Measurements from ENCODE around the gene IGSF11.

The IGSF11 gene

GRCh38 chr3:119015942-119016341 lies 18.7 kb downstream of the IGSF11 start:
- Histone ChIP-seq H3K9ac (no peak overlapping the region), H3K4me2 (ENCODE audit: low read length) (no peak overlapping the region), H3K4me1 (peaks cover 10% of the 10 kb centered on the region), H3K36me3 (ENCODE audit: control insufficient read depth, insufficient read depth, low read length) (no peaks in the 10 kb centered on the region), H2AFZ (no peak overlapping the region), H3K27ac (no peak overlapping the region), H3K27me3 (ENCODE audit: control insufficient read depth, insufficient read depth, low read length) (no peaks in the 10 kb centered on the region), H3K79me2 (no peaks in the 10 kb centered on the region), H3K9me3 (ENCODE audit: control insufficient read depth, low read length) (no peaks in the 10 kb centered on the region), H3K4me3 (ENCODE audit: low read depth, low read length) (no peak overlapping the region)
- TF ChIP-seq CTCF (IDR thresholded peaks at IDR 0.05), result no peak

- Histone ChIP-seq H3K9me3 (ENCODE audit: control insufficient read depth, low read length) (no peaks in the 10 kb centered on the region), H3K9ac (no peak overlapping the region), H3K36me3 (ENCODE audit: control insufficient read depth, insufficient read depth, low read length) (no peaks in the 10 kb centered on the region), H3K4me2 (ENCODE audit: low read length) (no peak overlapping the region), H3K4me1 (peaks cover 3% of the 10 kb centered on the region), H3K27ac (no peak overlapping the region), H3K79me2 (no peaks in the 10 kb centered on the region), H3K4me3 (ENCODE audit: low read depth, low read length) (no peak overlapping the region), H3K27me3 (ENCODE audit: control insufficient read depth, insufficient read depth, low read length) (no peaks in the 10 kb centered on the region), H2AFZ (no peak overlapping the region)
- no peak for TF ChIP-seq CTCF (IDR thresholded peaks at IDR 0.05)
Observed at GRCh38 chr3:119013951-119014350, 20.7 kb downstream of the IGSF11 start.

- no peak overlapping the region for H3K4me3 ChIP-seq (ENCODE audit: low read depth, low read length)
- no peaks in the 10 kb centered on the region for H3K4me1 ChIP-seq
- no peak for TF ChIP-seq CTCF (IDR thresholded peaks at IDR 0.05)
Observed at GRCh38 chr3:119011528-119011927, 23.1 kb downstream of the IGSF11 start.

GRCh38 chr3:118997190-118997589 lies 37.5 kb downstream of the IGSF11 start:
- no peak overlapping the region for H3K4me2 ChIP-seq (ENCODE audit: low read length)
- no peaks in the 10 kb centered on the region for H3K79me2 ChIP-seq
- H3K9ac ChIP-seq, result no peak overlapping the region
- H3K27ac ChIP-seq, result no peak overlapping the region
- TF ChIP-seq CTCF (IDR thresholded peaks at IDR 0.05), result no peak
- H3K4me1 ChIP-seq, result no peaks in the 10 kb centered on the region
- H3K36me3 ChIP-seq (ENCODE audit: control insufficient read depth, insufficient read depth, low read length), result no peaks in the 10 kb centered on the region
- H3K9me3 ChIP-seq (ENCODE audit: control insufficient read depth, low read length), result no peaks in the 10 kb centered on the region
- H3K27me3 ChIP-seq (ENCODE audit: control insufficient read depth, insufficient read depth, low read length), result no peaks in the 10 kb centered on the region
- no peak overlapping the region for H3K4me3 ChIP-seq (ENCODE audit: low read depth, low read length)
- no peak overlapping the region for H2AFZ ChIP-seq

More at GRCh38 chr3:119011528-119011927, 23.1 kb downstream of the IGSF11 start:
- H3K27ac ChIP-seq, result no peak overlapping the region
- H3K27me3 ChIP-seq (ENCODE audit: control insufficient read depth, insufficient read depth, low read length), result no peaks in the 10 kb centered on the region
- H3K36me3 ChIP-seq (ENCODE audit: control insufficient read depth, insufficient read depth, low read length), result no peaks in the 10 kb centered on the region
- no peak overlapping the region for H3K4me2 ChIP-seq (ENCODE audit: low read length)
- no peak overlapping the region for H2AFZ ChIP-seq
- no peak overlapping the region for H3K9ac ChIP-seq
- no peaks in the 10 kb centered on the region for H3K9me3 ChIP-seq (ENCODE audit: control insufficient read depth, low read length)
- no peaks in the 10 kb centered on the region for H3K79me2 ChIP-seq

- Histone ChIP-seq H3K27me3 (ENCODE audit: control insufficient read depth, insufficient read depth, low read length) (no peaks in the 10 kb centered on the region), H3K9me3 (ENCODE audit: control insufficient read depth, low read length) (no peaks in the 10 kb centered on the region), H3K4me2 (ENCODE audit: low read length) (no peak overlapping the region), H3K4me3 (ENCODE audit: low read depth, low read length) (no peak overlapping the region), H3K4me1 (no peaks in the 10 kb centered on the region), H3K27ac (no peak overlapping the region), H3K9ac (no peak overlapping the region), H3K79me2 (no peaks in the 10 kb centered on the region), H2AFZ (no peak overlapping the region), H3K36me3 (ENCODE audit: control insufficient read depth, insufficient read depth, low read length) (no peaks in the 10 kb centered on the region)
- no peak for TF ChIP-seq CTCF (IDR thresholded peaks at IDR 0.05)
Observed at GRCh38 chr3:118991775-118992174, 42.9 kb downstream of the IGSF11 start.

Data from parathyroid adenoma (tissue), 2 donors.